Measurements from ENCODE around the gene BAHCC1. TPM values are rescaled to one million over a fixed set of nuclear protein-coding genes. Genes with fewer than 3 reads are reported as not detected.

Gene BAHCC1
- total and polyA plus RNA-seq, 9 of the 15 experiments (the other 6 are each of a cell fraction or from before 2014, with no cell fraction given): 0.14 to 26.9 (median 5.0) TPM

GRCh38 chr17:81394921-81395599, at the start of gene BAHCC1 (continued):
- TF ChIP-seq TRIM28 (IDR thresholded peaks at IDR 0.05) (no peak), ZNF347 (CRISPR knock-in tag; IDR thresholded peaks at IDR 0.05; ENCODE audit: low read depth) (no peak), SNAPC5 (CRISPR knock-in tag; IDR thresholded peaks at IDR 0.05) (no peak), ZNF780A (CRISPR knock-in tag; IDR thresholded peaks at IDR 0.05) (no peak), GTF2A2 (tag; IDR thresholded peaks at IDR 0.05) (no peak), CEBPB (tag; IDR thresholded peaks at IDR 0.05) (no peak), CTCFL (IDR thresholded peaks at IDR 0.05; ENCODE audit: borderline replicate concordance, insufficient read depth, low read depth, low read length, poor library complexity, severe bottlenecking) (no peak), MBD1 (CRISPR knock-in tag; IDR thresholded peaks at IDR 0.05) (no peak), TCF3 (CRISPR knock-in tag; IDR thresholded peaks at IDR 0.05) (no peak), NCOA6 (IDR thresholded peaks at IDR 0.05) (no peak), NONO (IDR thresholded peaks at IDR 0.05; ENCODE audit: low read depth in 2 of 2, low read length in 1 of 2) (no peak), LCOR (CRISPR knock-in tag; IDR thresholded peaks at IDR 0.05) (no peak), SREBF2 (CRISPR knock-in tag; IDR thresholded peaks at IDR 0.05) (no peak), ZNF318 (IDR thresholded peaks at IDR 0.05; ENCODE audit: borderline replicate concordance in 1 of 2, low read depth in 1 of 2) (no peak), STAT5A (IDR thresholded peaks at IDR 0.05; ENCODE audit: borderline replicate concordance, low read length) (no peak)
